HepG2 (cell line): ENCODE results near the gene PRKAG3. TPM values are rescaled to one million over a fixed set of nuclear protein-coding genes. Genes with fewer than 3 reads are reported as not detected.

Source experiments
- AGO2 ChIP-seq: fragments of 200-400 bp; formaldehyde crosslinking; optimal IDR thresholded peaks from 2 replicates; pipeline ENCODE3; 2017; ENCODE audit warnings: mild to moderate bottlenecking, low read depth, low read length, moderate library complexity
- E2F2 ChIP-seq: sonication (generic); formaldehyde crosslinking; IDR thresholded peaks from 2 replicates; pipeline ENCODE4 v1.4.0; 2020; ENCODE audit warnings: missing genetic modification reagents, borderline replicate concordance
- EP300 ChIP-seq, 3 experiments: sonication (generic) in 1 of 3; formaldehyde crosslinking in 1 of 3; IDR thresholded peaks; 2 replicates each; pipeline versions ENCODE4 v1.5.1 to v1.6.1; 2011 to 2020; ENCODE audit warnings: low read depth in 2 of 3, low read length in 2 of 3, borderline replicate concordance in 1 of 3, improper control_type of control experiment in 1 of 3, mild to moderate bottlenecking in 1 of 3, missing genetic modification reagents in 1 of 3, moderate library complexity in 1 of 3
- FOXP1 ChIP-seq, 2 experiments: fragments of 450-650 bp in 1 of 2; IDR thresholded peaks; 2 replicates each; pipeline ENCODE4 v1.6.1; 2017 to 2018; ENCODE audit warnings: antibody characterized with exemption in 1 of 2
- GATAD1 ChIP-seq: IDR thresholded peaks from 2 replicates; pipeline ENCODE4 v1.6.1; 2016; ENCODE audit warnings: missing genetic modification reagents, missing compliant biosample characterization
- GZF1 ChIP-seq: sonication (generic); formaldehyde crosslinking; IDR thresholded peaks from 2 replicates; pipeline ENCODE4 v1.5.1; 2020; ENCODE audit warnings: mild to moderate bottlenecking, missing genetic modification reagents
- HDAC2 ChIP-seq: sonication (generic); formaldehyde crosslinking; IDR thresholded peaks from 2 replicates; pipeline ENCODE4 v1.4.0; 2020; ENCODE audit warnings: missing genetic modification reagents
- KAT2B ChIP-seq: fragments of 150-350 bp; IDR thresholded peaks from 2 replicates; pipeline ENCODE4 v1.6.1; 2014; ENCODE audit warnings: low read depth, low read length, borderline replicate concordance
- KMT2B ChIP-seq: IDR thresholded peaks from 2 replicates; pipeline ENCODE4 v1.6.1; 2016; ENCODE audit warnings: missing genetic modification reagents, missing compliant biosample characterization
- NFATC3 ChIP-seq: sonication (generic); formaldehyde crosslinking; IDR thresholded peaks from 2 replicates; pipeline ENCODE4 v1.5.1; 2020; ENCODE audit warnings: mild to moderate bottlenecking, missing genetic modification reagents
- NFKB2 ChIP-seq: sonication (generic); formaldehyde crosslinking; IDR thresholded peaks from 2 replicates; pipeline ENCODE4 v1.4.0; 2020; ENCODE audit warnings: missing genetic modification reagents, borderline replicate concordance
- PHF20 ChIP-seq: sonication (generic); formaldehyde crosslinking; IDR thresholded peaks from 2 replicates; pipeline ENCODE4 v1.5.0; 2020; ENCODE audit warnings: mild to moderate bottlenecking, missing genetic modification reagents
- PRDM10 ChIP-seq: sonication (generic); formaldehyde crosslinking; IDR thresholded peaks from 2 replicates; pipeline ENCODE4 v1.4.0; 2020; ENCODE audit warnings: low read depth, missing genetic modification reagents
- RFX3 ChIP-seq: IDR thresholded peaks from 2 replicates; pipeline ENCODE4 v1.6.1; 2016; ENCODE audit warnings: missing biosample characterization, missing genetic modification reagents
- RXRB ChIP-seq: IDR thresholded peaks from 2 replicates; pipeline ENCODE4 v1.6.1; 2016; ENCODE audit warnings: borderline replicate concordance, missing genetic modification reagents, missing compliant biosample characterization
- SAP130 ChIP-seq: IDR thresholded peaks from 2 replicates; pipeline ENCODE4 v1.6.1; 2016; ENCODE audit warnings: low read depth
- SMAD1 ChIP-seq: sonication (generic); formaldehyde crosslinking; IDR thresholded peaks from 2 replicates; pipeline ENCODE4 v1.4.0; 2020; ENCODE audit warnings: missing genetic modification reagents, low read depth, mild to moderate bottlenecking, borderline replicate concordance
- SP140L ChIP-seq: sonication (generic); formaldehyde crosslinking; IDR thresholded peaks from 2 replicates; pipeline ENCODE4 v1.4.0; 2020; ENCODE audit warnings: missing genetic modification reagents, borderline replicate concordance
- ZBTB1 ChIP-seq: sonication (generic); formaldehyde crosslinking; IDR thresholded peaks from 2 replicates; pipeline ENCODE4 v1.4.0; 2020; ENCODE audit warnings: missing genetic modification reagents, borderline replicate concordance
- ZBTB20 ChIP-seq: sonication (generic); formaldehyde crosslinking; IDR thresholded peaks from 2 replicates; pipeline ENCODE4 v1.8.1; 2023; ENCODE audit warnings: missing genetic modification reagents, low read depth, mild to moderate bottlenecking, borderline replicate concordance
- ZBTB3 ChIP-seq: sonication (generic); formaldehyde crosslinking; IDR thresholded peaks from 2 replicates; pipeline ENCODE4 v1.4.0; 2020; ENCODE audit warnings: low read depth, mild to moderate bottlenecking, moderate library complexity, missing genetic modification reagents, borderline replicate concordance
- ZNF549 ChIP-seq: sonication (generic); formaldehyde crosslinking; IDR thresholded peaks from 2 replicates; pipeline ENCODE4 v1.5.0; 2020; ENCODE audit warnings: missing genetic modification reagents
- ZNF552 ChIP-seq: sonication (generic); formaldehyde crosslinking; IDR thresholded peaks from 2 replicates; pipeline ENCODE4 v1.9.0; 2022; ENCODE audit warnings: missing genetic modification reagents, mild to moderate bottlenecking, borderline replicate concordance
- ZNF737 ChIP-seq: sonication (generic); formaldehyde crosslinking; IDR thresholded peaks from 2 replicates; pipeline ENCODE4 v1.5.0; 2020; ENCODE audit warnings: missing genetic modification reagents, mild to moderate bottlenecking, borderline replicate concordance
- polyA plus RNA-seq, 8 experiments: library from polyadenylated mRNA; depleted of rRNA in 3 of 8; stranded (reverse) in 7 of 8; unstranded in 1 of 8; fragments of >200 nt; fragmentation: Illumina TruSeq in 4 of 8; extraction: Trizol in 4 of 8; gene quantifications; 2 replicates each; pipeline versions ENCODE4 v1.2.1 to v1.2.3, GENCODE V29; 2011 to 2016; ENCODE audit warnings: low read depth in 4 of 8, missing spikeins in 1 of 8, mixed read lengths in 1 of 8; ENCODE audit not compliant: insufficient read depth in 1 of 8
- total RNA-seq, 5 experiments: library from RNA; depleted of rRNA; stranded (reverse); fragments of >200 nt; fragmentation: Illumina TruSeq; extraction: Trizol; gene quantifications; 2 replicates each; pipeline ENCODE4 v1.2.3, GENCODE V29; 2016; ENCODE audit warnings: low read depth in 1 of 5

The PRKAG3 gene
- total and polyA plus RNA-seq, 2 of the 13 experiments (the other 11 are each of a cell fraction or from before 2014, with no cell fraction given) = not detected

- TF ChIP-seq SMAD1 (peak; percentile 92; the same call in 1 of the 2 replicates), KAT2B (no peak), ZBTB1 (CRISPR knock-in tag) (peak; percentile 44; the same call in 1 of the 2 replicates), SAP130 (CRISPR knock-in tag) (peak; percentile 72; the same call in 1 of the 2 replicates), RFX3 (no peak), SP140L (no peak), GZF1 (CRISPR knock-in tag) (peak; percentile 80; the same call in 1 of the 2 replicates), PRDM10 (no peak; the same call in 1 of the 2 replicates), ZNF552 (CRISPR knock-in tag) (peak; percentile 63), FOXP1 (IDR thresholded peaks at IDR 0.05) (no peak), FOXP1 (CRISPR knock-in tag; IDR thresholded peaks at IDR 0.05) (no peak), ZNF549 (CRISPR knock-in tag) (no peak; the same call in 1 of the 2 replicates), E2F2 (CRISPR knock-in tag) (peak; percentile 88; the same call in 1 of the 2 replicates), GATAD1 (CRISPR knock-in tag) (no peak), ZBTB3 (peak; percentile 95), EP300 (IDR thresholded peaks at IDR 0.05; ENCODE audit: low read depth in 2 of 2, low read length in 2 of 2) (peak in 1 of 2 experiments; percentile 62; a peak in 2 of 4 replicates), EP300 (CRISPR knock-in tag; IDR thresholded peaks at IDR 0.05; ENCODE audit: borderline replicate concordance) (no peak; the same call in 1 of the 2 replicates), NFATC3 (CRISPR knock-in tag) (peak; percentile 44; the same call in 1 of the 2 replicates), ZNF737 (CRISPR knock-in tag) (no peak), PHF20 (CRISPR knock-in tag) (peak; percentile 53; the same call in 1 of the 2 replicates), NFKB2 (CRISPR knock-in tag) (peak; percentile 92; the same call in 1 of the 2 replicates), KMT2B (0 out of 2 replicates have a peak, but pooled peaks have one; percentile 65), ZBTB20 (CRISPR knock-in tag) (peak; percentile 24; the same call in 1 of the 2 replicates), HDAC2 (CRISPR knock-in tag) (peak; percentile 40), AGO2 (peak; percentile 94), RXRB (CRISPR knock-in tag) (peak; percentile 75)
Observed at GRCh38 chr2:218781691-218782527, 49.7 kb downstream of the PRKAG3 start, which contains the start of gene CYP27A1 (continued).
